Activated naive CD4-positive, alpha-beta T cell treated with anti-CD3 and anti-CD28 coated beads for 36 hours (primary cell): Measurements from ENCODE around the gene SLC11A2. TPM values are rescaled to one million over a fixed set of nuclear protein-coding genes. Genes with fewer than 3 reads are reported as not detected.
"Not testable (repeated sequence)": the region's sequence is repeated elsewhere in the genome, so short reads cannot be mapped to it uniquely, and the experiment has no call there.

Source experiments
- CTCF ChIA-PET: fragments of 350-600 bp; sonication (Branson Sonifier 250); formaldehyde crosslinking; loops from one replicate; lab custom pipeline; 2021; ENCODE audit warnings: antibody characterized with exemption; lab: Charles Lee
- DNase-seq: peaks from one replicate; pipeline ENCODE4 v3.0.0-alpha.2; 2020
- H3K27ac Mint-ChIP-seq: one replicate; pipeline ENCODE4 v1.8.0; 2021; ENCODE audit warnings: mild to moderate bottlenecking, mixed read lengths
- H3K27me3 Mint-ChIP-seq: one replicate; pipeline ENCODE4 v1.8.0; 2021; ENCODE audit warnings: low read depth, mixed read lengths
- H3K36me3 Mint-ChIP-seq: one replicate; pipeline ENCODE4 v1.8.0; 2021; ENCODE audit warnings: low read depth, mixed read lengths
- H3K4me1 Mint-ChIP-seq: one replicate; pipeline ENCODE4 v1.8.0; 2021; ENCODE audit warnings: low read depth, mixed read lengths
- H3K4me3 Mint-ChIP-seq: one replicate; pipeline ENCODE4 v1.8.0; 2021; ENCODE audit warnings: mild to moderate bottlenecking, moderate library complexity, mixed read lengths
- H3K9me3 Mint-ChIP-seq: one replicate; pipeline ENCODE4 v1.8.0; 2021; ENCODE audit warnings: mixed read lengths
- intact Hi-C: fragments of 100-400 bp; cut with micrococcal nuclease; formaldehyde crosslinking; loops from one replicate; pipeline ENCODE4 v1.15.1; 2023
- total RNA-seq, 2 experiments: library from RNA; stranded (reverse); gene quantifications; one replicate each; pipeline ENCODE4 v1.2.3, GENCODE V29; 2021

Gene SLC11A2
- total RNA-seq, 2 experiments from 2014 or later, result 18.6 to 27.0 TPM

DNA sequence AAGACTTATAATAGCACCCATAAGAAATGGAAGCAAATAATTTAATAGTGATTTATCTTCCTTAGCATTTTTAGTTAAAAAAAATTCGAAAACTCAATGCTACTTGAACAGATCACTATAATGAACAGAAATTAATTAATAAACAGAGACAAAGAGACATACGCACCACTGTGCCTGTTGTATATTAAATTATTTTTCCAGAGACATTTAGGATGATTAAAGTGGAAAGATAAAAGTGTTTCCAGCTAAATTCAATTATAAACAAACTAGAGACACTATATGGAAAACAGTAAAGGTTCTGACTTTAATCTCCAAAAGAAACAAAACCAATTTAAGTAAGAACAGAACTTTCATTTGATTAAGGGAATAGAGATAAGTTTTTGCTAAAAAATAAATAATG is 70.5 kb downstream of the SLC11A2 start:
- no peak overlapping the region for H3K4me3 Mint-ChIP-seq

DNA sequence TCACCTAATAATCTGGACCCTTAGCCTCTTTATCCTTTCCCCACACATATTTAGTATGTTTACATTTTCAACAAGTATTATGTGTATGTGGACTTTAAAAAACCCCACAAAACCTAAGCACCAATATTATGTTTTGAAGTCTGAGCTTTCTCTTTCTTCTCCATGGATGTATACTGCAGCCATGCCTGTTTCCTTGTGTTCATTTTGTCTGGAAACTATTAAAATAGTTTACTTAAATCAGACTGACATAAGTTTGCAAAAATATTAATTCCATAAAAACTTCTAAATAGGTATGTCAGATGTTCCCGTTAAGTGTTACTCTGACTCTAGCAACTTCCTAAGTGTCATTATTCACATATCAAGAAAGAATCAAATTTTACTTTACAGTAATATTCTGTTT is 70.9 kb downstream of the SLC11A2 start:
- H3K9me3 Mint-ChIP-seq, result no peaks in the 10 kb centered on the region
- no peak overlapping the region for H3K27ac Mint-ChIP-seq
- DNase-seq, result no peak
- no peaks in the 10 kb centered on the region for H3K27me3 Mint-ChIP-seq
- H3K36me3 Mint-ChIP-seq, result no peaks in the 10 kb centered on the region
- CTCF ChIA-PET, result no interaction called here
- no peak overlapping the region for H3K4me3 Mint-ChIP-seq
- intact Hi-C loops, result no loop called here
- peaks cover 5% of the 10 kb centered on the region for H3K4me1 Mint-ChIP-seq

More for the DNA sequence above, 70.5 kb downstream of the SLC11A2 start:
- H3K4me1 Mint-ChIP-seq, result peaks cover 6% of the 10 kb centered on the region
- no peak for DNase-seq
- H3K36me3 Mint-ChIP-seq, result no peaks in the 10 kb centered on the region
- H3K27ac Mint-ChIP-seq, result no peak overlapping the region
- no peaks in the 10 kb centered on the region for H3K9me3 Mint-ChIP-seq
- CTCF ChIA-PET, result interaction anchor here (0.6 kb wide), 1 partner anchor 589 kb away, joined by 4 read pairs; no protein-coding TSS in a partner anchor
- intact Hi-C loops, result no loop called here
- H3K27me3 Mint-ChIP-seq, result no peaks in the 10 kb centered on the region

- CTCF ChIA-PET, result not testable (repeated sequence)
Measured at GRCh38 chr12:50954789-50955188, 71.4 kb downstream of the SLC11A2 start.

DNA sequence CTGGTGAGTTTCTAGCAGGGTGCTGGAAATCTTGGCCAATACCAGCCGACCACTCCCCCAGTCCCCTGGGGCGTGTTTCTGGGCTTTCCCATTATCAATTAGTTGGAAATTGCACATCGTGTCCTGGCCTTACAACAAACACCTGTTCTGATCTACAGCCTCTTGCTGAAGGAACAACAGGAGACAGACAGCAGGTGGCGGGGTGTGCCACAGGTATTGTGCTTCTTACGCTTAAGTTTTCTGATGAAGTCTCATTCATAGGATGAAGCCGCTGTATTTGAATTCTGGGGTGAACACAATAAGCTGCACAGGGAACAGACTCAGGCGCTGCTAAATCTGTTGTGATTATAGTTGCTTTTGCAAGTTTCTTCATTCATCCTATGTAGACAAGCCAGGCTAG is 73.1 kb downstream of the SLC11A2 start:
- DNase-seq, result peak; percentile 39
- H3K9me3 Mint-ChIP-seq, result no peaks in the 10 kb centered on the region
- no peaks in the 10 kb centered on the region for H3K27me3 Mint-ChIP-seq
- CTCF ChIA-PET, result no interaction called here
- H3K4me3 Mint-ChIP-seq, result no peak overlapping the region
- intact Hi-C loops, result loop anchor here (1.0 kb wide), 1 partner anchor 75 kb away; no protein-coding TSS in a partner anchor
- H3K4me1 Mint-ChIP-seq, result no peaks in the 10 kb centered on the region
- H3K27ac Mint-ChIP-seq, result no peak overlapping the region
- H3K36me3 Mint-ChIP-seq, result no peaks in the 10 kb centered on the region

More at GRCh38 chr12:50954789-50955188, 71.4 kb downstream of the SLC11A2 start:
- H3K36me3 Mint-ChIP-seq, H3K27me3 Mint-ChIP-seq, H3K4me3 Mint-ChIP-seq, H3K9me3 Mint-ChIP-seq, H3K4me1 Mint-ChIP-seq, DNase-seq, intact Hi-C loops, H3K27ac Mint-ChIP-seq: not testable (repeated sequence)

GRCh38 chr12:50952510-50952909 is 73.7 kb downstream of the SLC11A2 start, which contains the start of gene HIGD1C:
HIGD1C (plus strand) TSS chr12:50952544; CDS start chr12:50953999, 1,455 bp downstream.
- DNase-seq, result no peak
- no peaks in the 10 kb centered on the region for H3K9me3 Mint-ChIP-seq
- intact Hi-C loops, result no loop called here
- no peaks in the 10 kb centered on the region for H3K36me3 Mint-ChIP-seq
- H3K4me3 Mint-ChIP-seq, result no peak within 1 kb of the TSS
- no peak within 1 kb of the TSS for H3K27ac Mint-ChIP-seq
- no peaks in the 10 kb centered on the region for H3K27me3 Mint-ChIP-seq
- CTCF ChIA-PET, result no interaction called here
- H3K4me1 Mint-ChIP-seq, result no peaks in the 10 kb centered on the region

GRCh38 chr12:50951112-50951511 is 75.1 kb downstream of the SLC11A2 start:
- CTCF ChIA-PET, result interaction anchor here (0.7 kb wide), 1 partner anchor 17 kb away, joined by 5 read pairs; no protein-coding TSS in a partner anchor
- no peak for DNase-seq
- intact Hi-C loops, result no loop called here
- Mint-ChIP-seq H3K27ac (no peak overlapping the region), H3K4me3 (no peak overlapping the region), H3K36me3 (no peaks in the 10 kb centered on the region), H3K9me3 (no peaks in the 10 kb centered on the region), H3K27me3 (no peaks in the 10 kb centered on the region), H3K4me1 (no peaks in the 10 kb centered on the region)

- Mint-ChIP-seq H3K4me3 (no peak overlapping the region), H3K27me3 (no peaks in the 10 kb centered on the region), H3K4me1 (no peaks in the 10 kb centered on the region), H3K27ac (no peak overlapping the region), H3K9me3 (no peaks in the 10 kb centered on the region), H3K36me3 (peaks cover 1% of the 10 kb centered on the region)
- no peak for DNase-seq
- intact Hi-C loops, result no loop called here
- CTCF ChIA-PET, result no interaction called here
Measured at GRCh38 chr12:50949801-50950302, 76.3 kb downstream of the SLC11A2 start.

- intact Hi-C loops, result no loop called here
- CTCF ChIA-PET, result interaction anchor here (0.9 kb wide), 1 partner anchor 135 kb away, joined by 3 read pairs; no protein-coding TSS in a partner anchor
Measured at GRCh38 chr12:50948798-50949197, 77.4 kb downstream of the SLC11A2 start.

GRCh38 chr12:50947933-50948626 is 78.1 kb downstream of the SLC11A2 start:
- intact Hi-C loops, result no loop called here
- no peak for DNase-seq
- Mint-ChIP-seq H3K4me3 (no peak overlapping the region), H3K27ac (no peak overlapping the region), H3K36me3 (peaks cover 1% of the 10 kb centered on the region), H3K9me3 (no peaks in the 10 kb centered on the region), H3K27me3 (no peaks in the 10 kb centered on the region), H3K4me1 (no peaks in the 10 kb centered on the region)
- CTCF ChIA-PET, result no interaction called here

More at GRCh38 chr12:50948798-50949197, 77.4 kb downstream of the SLC11A2 start:
- Mint-ChIP-seq H3K4me3 (no peak overlapping the region), H3K4me1 (no peaks in the 10 kb centered on the region), H3K27ac (no peak overlapping the region), H3K9me3 (no peaks in the 10 kb centered on the region), H3K36me3 (peaks cover 1% of the 10 kb centered on the region), H3K27me3 (no peaks in the 10 kb centered on the region)
- DNase-seq, result no peak

DNA sequence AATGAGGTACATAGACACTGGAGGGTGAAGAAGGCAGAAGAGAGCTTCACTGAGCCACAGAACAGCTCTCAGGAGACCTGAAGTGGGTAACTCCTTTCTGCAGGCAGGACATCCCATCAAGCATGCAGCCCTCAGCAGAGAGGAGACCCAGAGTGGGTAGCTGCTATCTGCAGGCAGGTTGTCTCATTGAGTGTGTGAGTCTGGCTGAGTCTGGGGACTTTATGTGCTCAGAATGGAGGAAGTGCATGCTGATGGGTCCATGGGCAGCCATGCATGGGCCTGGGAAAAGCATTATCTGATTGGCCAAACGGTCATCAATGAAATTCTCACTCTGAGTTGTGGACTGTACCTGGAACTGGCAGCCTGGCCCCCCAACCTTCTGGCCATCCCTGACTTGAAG is 88.5 kb downstream of the SLC11A2 start:
- Mint-ChIP-seq H3K4me1 (peaks cover 5% of the 10 kb centered on the region), H3K36me3 (peaks cover 2% of the 10 kb centered on the region), H3K4me3 (no peak overlapping the region), H3K27me3 (no peaks in the 10 kb centered on the region), H3K9me3 (peaks cover 10% of the 10 kb centered on the region), H3K27ac (no peak overlapping the region)
- no peak for DNase-seq
- intact Hi-C loops, result no loop called here
- CTCF ChIA-PET, result no interaction called here

DNA sequence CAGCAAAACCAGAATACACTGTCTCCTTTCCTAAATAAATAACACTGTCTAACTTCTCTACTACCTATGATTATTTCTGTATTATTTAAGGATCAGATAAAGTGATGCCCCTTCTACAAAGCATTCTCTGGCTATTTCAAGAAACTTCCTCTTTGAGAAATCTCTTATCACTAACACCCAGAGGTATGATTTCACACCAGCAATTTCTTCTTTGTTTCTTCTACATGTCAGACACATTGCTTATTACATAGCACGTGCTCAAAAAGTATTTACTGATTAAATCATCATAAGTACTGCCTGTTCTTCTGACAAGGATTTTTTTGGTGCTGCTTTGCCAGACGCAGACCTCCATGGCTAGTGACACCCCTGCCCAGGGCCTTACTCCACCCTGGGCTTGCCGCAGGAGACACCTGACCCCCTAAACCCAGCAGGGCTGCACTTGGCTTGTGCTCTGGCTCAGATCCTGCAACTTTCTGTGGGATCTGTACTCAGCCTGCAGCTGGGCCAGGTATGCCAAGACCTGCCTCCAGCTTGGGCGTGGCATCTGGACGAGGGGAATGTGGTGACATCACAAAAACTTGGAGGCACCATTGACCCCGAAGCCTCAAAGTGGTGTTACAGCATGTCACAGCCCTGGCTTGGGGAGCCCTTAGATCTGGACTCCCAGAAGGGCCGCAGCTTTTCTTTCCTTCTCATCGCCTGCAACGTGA is 89.2 kb downstream of the SLC11A2 start:
- intact Hi-C loops, result no loop called here
- CTCF ChIA-PET, result no interaction called here
- H3K4me3 Mint-ChIP-seq, result no peak overlapping the region
- H3K27me3 Mint-ChIP-seq, result no peaks in the 10 kb centered on the region
- peaks cover 10% of the 10 kb centered on the region for H3K9me3 Mint-ChIP-seq
- no peak overlapping the region for H3K27ac Mint-ChIP-seq
- DNase-seq, result no peak
- H3K36me3 Mint-ChIP-seq, result peaks cover 2% of the 10 kb centered on the region
- peaks cover 6% of the 10 kb centered on the region for H3K4me1 Mint-ChIP-seq

DNA sequence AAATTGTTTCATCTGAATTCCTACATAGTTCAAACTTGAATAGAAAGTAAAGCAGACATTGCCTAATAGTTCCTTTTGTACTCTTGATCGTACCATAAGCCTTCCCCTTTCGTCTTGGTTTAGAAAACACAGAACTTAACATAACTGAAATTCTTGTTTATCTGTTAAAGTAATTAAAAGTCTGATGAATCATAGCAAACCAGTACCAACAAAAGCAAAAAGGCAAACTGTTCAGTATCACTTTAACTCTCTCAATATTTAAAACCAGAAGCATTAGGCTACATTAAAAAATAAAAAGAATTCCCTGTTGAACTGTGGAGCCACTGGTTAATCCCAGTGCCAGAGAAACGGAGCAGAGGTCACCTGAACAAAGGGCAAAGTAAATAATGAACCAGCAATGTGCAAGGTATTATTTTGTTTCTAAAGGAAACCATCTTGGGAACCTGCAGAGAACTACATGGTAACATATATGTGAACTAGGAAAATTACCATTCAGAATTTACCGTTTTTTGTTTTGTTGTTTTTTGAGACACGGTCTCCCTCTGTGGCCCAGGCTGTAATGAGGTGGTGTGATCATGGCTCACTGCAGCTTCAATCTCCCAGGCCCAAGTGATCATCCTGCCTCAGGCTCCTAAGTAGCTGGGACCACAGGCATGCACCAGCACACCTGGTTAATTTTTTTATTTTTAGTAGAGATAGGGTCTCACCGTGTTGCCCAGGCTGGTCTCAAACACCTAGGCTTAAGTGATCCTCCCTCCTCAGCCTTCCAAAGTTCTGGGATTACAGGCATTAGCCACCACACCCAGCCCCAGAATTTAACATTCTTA is 91.0 kb downstream of the SLC11A2 start:
- no peak overlapping the region for H3K4me3 Mint-ChIP-seq
- no peaks in the 10 kb centered on the region for H3K27me3 Mint-ChIP-seq
- peaks cover 6% of the 10 kb centered on the region for H3K4me1 Mint-ChIP-seq
- intact Hi-C loops, result no loop called here
- no peak overlapping the region for H3K27ac Mint-ChIP-seq
- no peak for DNase-seq
- peaks cover 10% of the 10 kb centered on the region for H3K9me3 Mint-ChIP-seq
- peaks cover 2% of the 10 kb centered on the region for H3K36me3 Mint-ChIP-seq
- CTCF ChIA-PET, result interaction anchor here (1.9 kb wide), 1 partner anchor 10 kb away, joined by 4 read pairs; a partner anchor contains a TSS
